Measurements from ENCODE around the gene EEF2. TPM values are rescaled to one million over a fixed set of nuclear protein-coding genes. Genes with fewer than 3 reads are reported as not detected.
"Not testable (repeated sequence)": the region's sequence is repeated elsewhere in the genome, so short reads cannot be mapped to it uniquely, and the experiment has no call there.

EEF2 gene
- total RNA-seq, 4 donors from 2014 or later: 1,701 to 2,714 (median 2,440) TPM

- in situ Hi-C loops (cut with MboI; ENCODE audit: low sequenced_read_pairs in 4 of 4): no loop called here
- Histone ChIP-seq H3K4me3 (no peak overlapping the region), H3K27ac (peak overlapping the region; percentile 98 to 99 (median 99)), H3K36me3 (no peaks in the 10 kb centered on the region), H3K9me3 (no peaks in the 10 kb centered on the region), H3K4me1 (peaks cover 13 to 33% of the 10 kb centered on the region in 2 donors), H3K27me3 (no peaks in the 10 kb centered on the region)
- intact Hi-C loops (cut with DNase I; ENCODE audit: low total_unique reads): no loop called here
- no peak for TF ChIP-seq POLR2A (IDR thresholded peaks at IDR 0.05)
- ATAC-seq: no peak
- DNase-seq: no peak
These were observed 41.1 kb downstream of the EEF2 start for GRCh38 chr19:3944018-3944721.

DNA sequence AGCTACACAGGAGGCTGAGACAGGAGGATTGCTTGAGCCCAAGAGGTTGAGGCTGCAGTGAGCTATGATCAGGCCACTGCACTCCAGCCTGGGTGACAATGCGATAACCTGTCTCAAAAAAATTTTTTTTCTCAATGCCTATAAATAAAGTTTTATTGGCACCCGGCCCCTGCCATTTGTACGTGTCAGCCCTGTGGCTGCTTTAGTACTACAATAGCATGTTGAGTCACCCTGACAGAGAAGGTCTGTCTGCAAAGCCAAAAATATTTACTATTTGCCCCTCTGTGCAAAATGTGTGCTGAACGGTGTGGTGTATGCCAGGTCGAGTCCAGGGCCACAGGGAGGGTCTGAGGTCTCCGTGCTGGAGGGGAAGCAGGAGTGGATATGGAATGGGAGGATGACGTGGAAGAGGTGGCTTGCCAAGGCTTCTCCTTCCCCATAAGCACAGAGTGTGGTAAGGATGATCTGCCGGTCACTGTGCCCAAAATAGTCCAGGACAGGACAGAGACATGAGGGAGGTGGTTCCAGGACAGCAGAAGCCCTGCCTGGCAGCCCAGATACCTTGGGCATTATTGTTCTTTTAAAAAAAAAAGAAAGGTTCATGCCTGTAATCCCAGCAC is 42.4 kb downstream of the EEF2 start:
- DNase-seq (peak; percentile 87 to 96), ATAC-seq (peak; percentile 84 to 90)
- Histone ChIP-seq H3K36me3 (no peaks in the 10 kb centered on the region), H3K27ac (peak overlapping the region; percentile 98 to 99 (median 99)), H3K4me1 (peaks cover 9 to 28% of the 10 kb centered on the region in 2 donors), H3K27me3 (no peaks in the 10 kb centered on the region), H3K9me3 (no peaks in the 10 kb centered on the region), H3K4me3 (no peak overlapping the region)
- TF ChIP-seq, protein P1, sequence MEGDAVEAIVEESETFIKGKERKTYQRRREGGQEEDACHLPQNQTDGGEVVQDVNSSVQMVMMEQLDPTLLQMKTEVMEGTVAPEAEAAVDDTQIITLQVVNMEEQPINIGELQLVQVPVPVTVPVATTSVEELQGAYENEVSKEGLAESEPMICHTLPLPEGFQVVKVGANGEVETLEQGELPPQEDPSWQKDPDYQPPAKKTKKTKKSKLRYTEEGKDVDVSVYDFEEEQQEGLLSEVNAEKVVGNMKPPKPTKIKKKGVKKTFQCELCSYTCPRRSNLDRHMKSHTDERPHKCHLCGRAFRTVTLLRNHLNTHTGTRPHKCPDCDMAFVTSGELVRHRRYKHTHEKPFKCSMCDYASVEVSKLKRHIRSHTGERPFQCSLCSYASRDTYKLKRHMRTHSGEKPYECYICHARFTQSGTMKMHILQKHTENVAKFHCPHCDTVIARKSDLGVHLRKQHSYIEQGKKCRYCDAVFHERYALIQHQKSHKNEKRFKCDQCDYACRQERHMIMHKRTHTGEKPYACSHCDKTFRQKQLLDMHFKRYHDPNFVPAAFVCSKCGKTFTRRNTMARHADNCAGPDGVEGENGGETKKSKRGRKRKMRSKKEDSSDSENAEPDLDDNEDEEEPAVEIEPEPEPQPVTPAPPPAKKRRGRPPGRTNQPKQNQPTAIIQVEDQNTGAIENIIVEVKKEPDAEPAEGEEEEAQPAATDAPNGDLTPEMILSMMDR (IDR thresholded peaks at IDR 0.05 in 4 of 5, conservative IDR thresholded peaks at IDR 0.05 in 1 of 5): peak in 1 of 5 experiments; percentile 12
- peak in 1 of 2 donors; percentile 26 for TF ChIP-seq POLR2A (IDR thresholded peaks at IDR 0.05)
- in situ Hi-C loops (cut with MboI; ENCODE audit: low sequenced_read_pairs in 4 of 4): no loop called here
- intact Hi-C loops (cut with DNase I; ENCODE audit: low total_unique reads): no loop called here

- intact Hi-C loops (cut with DNase I; ENCODE audit: low total_unique reads); H3K9me3 ChIP-seq; ATAC-seq; H3K4me3 ChIP-seq; DNase-seq; in situ Hi-C loops (cut with MboI; ENCODE audit: low sequenced_read_pairs in 4 of 4); H3K36me3 ChIP-seq; H3K27me3 ChIP-seq: not testable (repeated sequence)
- peaks cover 6 to 13% of the 10 kb centered on the region in 2 donors for H3K4me1 ChIP-seq
- H3K27ac ChIP-seq: peak overlapping the region; percentile 98 to 99 (median 99)
These were observed 46.8 kb downstream of the EEF2 start for GRCh38 chr19:3938300-3938950.

GRCh38 chr19:3936506-3937442 is 48.5 kb downstream of the EEF2 start:
- Histone ChIP-seq H3K4me3 (no peak overlapping the region), H3K4me1 (peaks cover 0 to 11% of the 10 kb centered on the region in 2 donors), H3K9me3 (no peaks in the 10 kb centered on the region), H3K27me3 (no peaks in the 10 kb centered on the region), H3K27ac (peak overlapping the region; percentile 58 to 92 (median 87)), H3K36me3 (no peaks in the 10 kb centered on the region)
- intact Hi-C loops (cut with DNase I; ENCODE audit: low total_unique reads): no loop called here
- ATAC-seq (no peak), DNase-seq (no peak)
- TF ChIP-seq, protein P1 (IDR thresholded peaks at IDR 0.05 in 4 of 5, conservative IDR thresholded peaks at IDR 0.05 in 1 of 5): no peak
- no peak for TF ChIP-seq POLR2A (IDR thresholded peaks at IDR 0.05)
- in situ Hi-C loops (cut with MboI; ENCODE audit: low sequenced_read_pairs in 4 of 4): no loop called here
